Measurements from ENCODE around the gene DDAH1. TPM values are rescaled to one million over a fixed set of nuclear protein-coding genes. Genes with fewer than 3 reads are reported as not detected.

Gene DDAH1
- total and polyA plus RNA-seq, 2 of the 4 experiments (the other 2 are of a cell fraction): 78.0 to 94.5 TPM

DNA sequence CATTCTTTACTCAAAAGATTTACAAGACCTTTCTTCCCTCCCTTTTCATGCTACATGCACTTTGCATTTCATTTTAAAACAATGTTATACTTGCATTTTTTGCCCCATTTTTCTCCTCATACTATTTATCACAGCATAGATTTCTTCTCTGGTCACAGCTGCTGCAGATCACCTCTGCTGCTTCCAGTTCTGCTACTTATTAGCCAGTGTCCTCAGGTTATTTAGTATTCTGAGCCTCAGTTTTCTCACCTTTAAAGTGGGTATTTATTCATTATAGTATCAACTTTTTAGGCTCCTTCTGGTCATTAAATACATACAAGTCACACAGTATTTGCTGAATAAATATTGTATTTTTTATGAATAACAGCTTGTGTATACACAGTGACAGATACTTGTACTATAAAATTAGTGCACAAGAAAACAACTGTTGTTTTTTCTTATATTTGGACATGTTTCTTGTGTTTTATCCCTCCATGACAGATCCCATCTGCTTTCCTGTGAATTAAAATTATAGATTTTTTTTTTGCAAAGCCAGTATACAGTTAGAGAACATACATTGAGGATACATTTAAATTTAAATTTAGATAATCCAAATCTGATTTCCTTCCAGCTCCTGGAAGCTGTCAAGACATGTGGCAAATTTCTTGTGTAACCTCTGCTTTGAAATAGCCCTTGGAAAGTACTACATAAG is 103.2 kb downstream of the DDAH1 start (continued):
- TF ChIP-seq, protein P1, sequence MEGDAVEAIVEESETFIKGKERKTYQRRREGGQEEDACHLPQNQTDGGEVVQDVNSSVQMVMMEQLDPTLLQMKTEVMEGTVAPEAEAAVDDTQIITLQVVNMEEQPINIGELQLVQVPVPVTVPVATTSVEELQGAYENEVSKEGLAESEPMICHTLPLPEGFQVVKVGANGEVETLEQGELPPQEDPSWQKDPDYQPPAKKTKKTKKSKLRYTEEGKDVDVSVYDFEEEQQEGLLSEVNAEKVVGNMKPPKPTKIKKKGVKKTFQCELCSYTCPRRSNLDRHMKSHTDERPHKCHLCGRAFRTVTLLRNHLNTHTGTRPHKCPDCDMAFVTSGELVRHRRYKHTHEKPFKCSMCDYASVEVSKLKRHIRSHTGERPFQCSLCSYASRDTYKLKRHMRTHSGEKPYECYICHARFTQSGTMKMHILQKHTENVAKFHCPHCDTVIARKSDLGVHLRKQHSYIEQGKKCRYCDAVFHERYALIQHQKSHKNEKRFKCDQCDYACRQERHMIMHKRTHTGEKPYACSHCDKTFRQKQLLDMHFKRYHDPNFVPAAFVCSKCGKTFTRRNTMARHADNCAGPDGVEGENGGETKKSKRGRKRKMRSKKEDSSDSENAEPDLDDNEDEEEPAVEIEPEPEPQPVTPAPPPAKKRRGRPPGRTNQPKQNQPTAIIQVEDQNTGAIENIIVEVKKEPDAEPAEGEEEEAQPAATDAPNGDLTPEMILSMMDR (conservative IDR thresholded peaks at IDR 0.05; ENCODE audit: low read depth, low read length): no peak
